ENCODE results near the gene SLC10A7. TPM values are rescaled to one million over a fixed set of nuclear protein-coding genes. Genes with fewer than 3 reads are reported as not detected.

The SLC10A7 gene
- total and polyA plus RNA-seq, 2 donors (not counting 1 experiment from before 2014, with no cell fraction given): 5.7 to 18.3 TPM

DNA sequence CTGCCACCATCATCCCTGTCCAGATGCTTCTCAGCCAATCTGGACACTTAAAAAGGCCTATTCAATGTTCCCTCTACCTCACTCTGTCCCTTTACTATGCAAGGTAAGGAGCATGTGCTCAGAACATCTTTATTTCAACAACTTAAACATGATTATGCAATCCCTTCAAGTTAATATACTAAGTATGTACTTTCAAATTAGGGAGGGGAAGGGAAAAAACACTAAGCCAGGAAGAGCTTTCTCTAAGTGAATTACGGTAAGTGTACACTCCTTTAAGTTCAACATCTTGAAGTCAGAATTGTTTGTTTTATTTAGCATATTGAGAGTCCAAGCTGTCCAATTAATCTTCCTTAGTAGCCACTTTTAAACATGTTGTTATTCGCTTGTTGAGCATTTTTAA is 14.1 kb downstream of the SLC10A7 start:
- Mint-ChIP-seq H3K27me3 (no peaks in the 10 kb centered on the region), H3K9me3 (ENCODE audit: insufficient read depth) (no peaks in the 10 kb centered on the region), H3K4me3 (no peak overlapping the region), H3K4me1 (no peaks in the 10 kb centered on the region), H3K27ac (no peak overlapping the region)
- POLR2A ChIA-PET: no interaction called here
- CTCF ChIA-PET: no interaction called here
- Histone ChIP-seq H3K27me3 (replicated peaks in 1 of 4; ENCODE audit: control extremely low read depth in 1 of 4, control insufficient read depth in 3 of 4, insufficient read depth in 4 of 4, low read length in 3 of 4) (no peaks in the 10 kb centered on the region), H3K27ac (ENCODE audit: low read length in 2 of 2) (no peak overlapping the region), H3K36me3 (replicated peaks in 1 of 2; ENCODE audit: control extremely low read depth in 1 of 2, control insufficient read depth in 1 of 2, extremely low read depth in 1 of 2, insufficient read depth in 2 of 2, low read length in 1 of 2) (peaks cover 5 to 12% of the 10 kb centered on the region in 2 experiments), H3K4me2 (replicated peaks; ENCODE audit: low read depth, low read length, poor library complexity, severe bottlenecking) (no peak overlapping the region), H3K9me3 (ENCODE audit: control extremely low read depth in 1 of 3, control insufficient read depth in 2 of 3, insufficient read depth in 1 of 3, low read length in 2 of 3) (no peaks in the 10 kb centered on the region), H3K79me2 (ENCODE audit: control insufficient read depth, insufficient read depth, low read length) (no peaks in the 10 kb centered on the region), H4K20me1 (ENCODE audit: control insufficient read depth, insufficient read depth, low read length, poor library complexity, severe bottlenecking) (no peaks in the 10 kb centered on the region), H3K4me1 (ENCODE audit: control insufficient read depth in 2 of 2, insufficient read depth in 2 of 2, low read length in 2 of 2) (no peaks in the 10 kb centered on the region), H3K9ac (ENCODE audit: low read length) (no peak overlapping the region), H3K4me3 (ENCODE audit: control extremely low read depth in 1 of 5, extremely low read depth in 1 of 5, insufficient read depth in 1 of 5, low read depth in 2 of 5, low read length in 4 of 5) (no peak overlapping the region), H2AFZ (ENCODE audit: insufficient read depth, low read depth, low read length, poor library complexity, severe bottlenecking) (no peak overlapping the region)
- DNase-seq (no peak), ATAC-seq (ENCODE audit: low read depth) (no peak)
- TF ChIP-seq, protein P1, sequence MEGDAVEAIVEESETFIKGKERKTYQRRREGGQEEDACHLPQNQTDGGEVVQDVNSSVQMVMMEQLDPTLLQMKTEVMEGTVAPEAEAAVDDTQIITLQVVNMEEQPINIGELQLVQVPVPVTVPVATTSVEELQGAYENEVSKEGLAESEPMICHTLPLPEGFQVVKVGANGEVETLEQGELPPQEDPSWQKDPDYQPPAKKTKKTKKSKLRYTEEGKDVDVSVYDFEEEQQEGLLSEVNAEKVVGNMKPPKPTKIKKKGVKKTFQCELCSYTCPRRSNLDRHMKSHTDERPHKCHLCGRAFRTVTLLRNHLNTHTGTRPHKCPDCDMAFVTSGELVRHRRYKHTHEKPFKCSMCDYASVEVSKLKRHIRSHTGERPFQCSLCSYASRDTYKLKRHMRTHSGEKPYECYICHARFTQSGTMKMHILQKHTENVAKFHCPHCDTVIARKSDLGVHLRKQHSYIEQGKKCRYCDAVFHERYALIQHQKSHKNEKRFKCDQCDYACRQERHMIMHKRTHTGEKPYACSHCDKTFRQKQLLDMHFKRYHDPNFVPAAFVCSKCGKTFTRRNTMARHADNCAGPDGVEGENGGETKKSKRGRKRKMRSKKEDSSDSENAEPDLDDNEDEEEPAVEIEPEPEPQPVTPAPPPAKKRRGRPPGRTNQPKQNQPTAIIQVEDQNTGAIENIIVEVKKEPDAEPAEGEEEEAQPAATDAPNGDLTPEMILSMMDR (IDR thresholded peaks at IDR 0.05): no peak
- no peak for TF ChIP-seq EZH2 (IDR thresholded peaks at IDR 0.05; ENCODE audit: borderline replicate concordance, insufficient read depth, low read depth, low read length, poor library complexity, severe bottlenecking)
- intact Hi-C loops (cut with micrococcal nuclease): no loop called here
- 100% methylated on average over 1 of the region's 2 CpGs for WGBS (ENCODE audit: insufficient coverage)

DNA sequence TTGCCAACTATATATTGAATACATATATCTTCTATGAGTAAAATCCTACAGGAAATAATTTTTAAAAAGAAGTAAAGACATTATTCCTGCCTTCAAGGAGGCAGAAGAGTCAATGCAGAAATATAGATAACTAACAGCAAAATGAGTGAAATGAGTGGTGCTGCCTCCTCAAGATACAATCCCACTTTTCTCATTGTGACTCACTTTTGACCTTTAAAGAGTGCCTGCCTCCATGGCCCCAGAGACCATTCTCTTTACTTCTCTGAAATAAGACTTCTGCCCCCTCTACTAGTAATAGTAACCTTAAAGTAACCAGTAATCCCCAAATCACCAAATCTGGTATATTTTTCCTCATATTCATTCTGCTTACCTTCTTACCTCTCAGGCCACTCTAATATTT is 15.5 kb downstream of the SLC10A7 start:
- Histone ChIP-seq H3K27ac (ENCODE audit: low read length in 2 of 2) (no peak overlapping the region), H3K4me2 (replicated peaks; ENCODE audit: low read depth, low read length, poor library complexity, severe bottlenecking) (no peak overlapping the region), H3K9me3 (ENCODE audit: control extremely low read depth in 1 of 3, control insufficient read depth in 2 of 3, insufficient read depth in 1 of 3, low read length in 2 of 3) (no peaks in the 10 kb centered on the region), H3K4me3 (ENCODE audit: control extremely low read depth in 1 of 5, extremely low read depth in 1 of 5, insufficient read depth in 1 of 5, low read depth in 2 of 5, low read length in 4 of 5) (no peak overlapping the region), H3K79me2 (ENCODE audit: control insufficient read depth, insufficient read depth, low read length) (no peaks in the 10 kb centered on the region), H3K27me3 (replicated peaks in 1 of 4; ENCODE audit: control extremely low read depth in 1 of 4, control insufficient read depth in 3 of 4, insufficient read depth in 4 of 4, low read length in 3 of 4) (no peaks in the 10 kb centered on the region), H2AFZ (ENCODE audit: insufficient read depth, low read depth, low read length, poor library complexity, severe bottlenecking) (no peak overlapping the region), H4K20me1 (ENCODE audit: control insufficient read depth, insufficient read depth, low read length, poor library complexity, severe bottlenecking) (no peaks in the 10 kb centered on the region), H3K4me1 (ENCODE audit: control insufficient read depth in 2 of 2, insufficient read depth in 2 of 2, low read length in 2 of 2) (no peaks in the 10 kb centered on the region), H3K36me3 (replicated peaks in 1 of 2; ENCODE audit: control extremely low read depth in 1 of 2, control insufficient read depth in 1 of 2, extremely low read depth in 1 of 2, insufficient read depth in 2 of 2, low read length in 1 of 2) (peaks cover 12 to 15% of the 10 kb centered on the region in 2 experiments), H3K9ac (ENCODE audit: low read length) (no peak overlapping the region)
- DNase-seq (no peak), ATAC-seq (ENCODE audit: low read depth) (no peak)
- ChIA-PET POLR2A (no interaction called here), CTCF (no interaction called here)
- Mint-ChIP-seq H3K4me1 (no peaks in the 10 kb centered on the region), H3K4me3 (no peak overlapping the region), H3K27me3 (no peaks in the 10 kb centered on the region), H3K9me3 (ENCODE audit: insufficient read depth) (no peaks in the 10 kb centered on the region), H3K27ac (no peak overlapping the region)
- intact Hi-C loops (cut with micrococcal nuclease): no loop called here
- no peak for TF ChIP-seq EZH2 (IDR thresholded peaks at IDR 0.05; ENCODE audit: borderline replicate concordance, insufficient read depth, low read depth, low read length, poor library complexity, severe bottlenecking)
- TF ChIP-seq, protein P1 (IDR thresholded peaks at IDR 0.05): no peak

All from B cell (primary cell).